ENCODE results near the gene RNASEH1. TPM values are rescaled to one million over a fixed set of nuclear protein-coding genes. Genes with fewer than 3 reads are reported as not detected.

Gene RNASEH1
- total and polyA plus RNA-seq, 2 of the 8 experiments (the other 6 are each of a cell fraction or from before 2014, with no cell fraction given), result 11.7 to 42.7 TPM

DNA sequence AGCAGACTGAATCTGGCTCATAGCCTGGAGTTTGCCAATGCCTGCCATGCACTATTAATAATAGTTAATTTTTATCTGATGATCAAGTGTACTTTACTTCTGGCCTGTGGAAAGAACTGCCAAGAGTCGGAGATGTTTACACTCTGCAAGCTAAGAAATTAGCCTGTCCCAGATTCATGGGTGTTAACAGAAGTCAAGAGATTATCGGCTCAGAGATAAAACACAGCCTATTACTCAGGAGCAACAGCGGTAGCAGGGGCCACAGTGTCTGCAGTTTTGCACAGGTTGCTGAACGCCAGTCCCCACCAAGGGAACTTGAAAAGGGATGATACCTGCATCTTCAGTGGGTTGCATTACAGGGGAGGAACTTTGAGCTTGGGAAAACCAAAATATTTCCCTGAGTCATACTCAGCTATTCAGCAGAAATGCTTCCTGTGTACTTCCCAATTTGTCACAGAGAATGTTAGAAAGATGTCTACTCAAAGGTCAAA lies 34.5 kb downstream of the RNASEH1 start:
- Histone ChIP-seq H3K23me2 (ENCODE audit: low read depth, low read length) (peaks cover 16% of the 10 kb centered on the region), H3K9me3 (ENCODE audit: insufficient read depth in 2 of 2, low read depth in 1 of 2, low read length in 1 of 2) (no peaks in the 10 kb centered on the region), H3K27ac (ENCODE audit: low read depth, low read length) (no peak overlapping the region), H3K79me2 (ENCODE audit: control insufficient read depth in 1 of 2, insufficient read depth in 2 of 2, low read length in 2 of 2) (peaks cover 0 to 7% of the 10 kb centered on the region in 2 experiments; a peak in 1 of 4 replicates), H3K79me1 (ENCODE audit: low read depth, low read length) (no peaks in the 10 kb centered on the region; the same call in 1 of the 2 replicates), H4K91ac (replicated peaks; ENCODE audit: insufficient read length, low read length) (no peak overlapping the region), H3K4me1 (replicated peaks in 1 of 4; ENCODE audit: control insufficient read depth in 3 of 4, insufficient read depth in 4 of 4, low read length in 3 of 4) (peaks cover 0 to 7% (median 0%) of the 10 kb centered on the region in 4 experiments; a peak in 4 of 7 replicates), H3K36me3 (ENCODE audit: control insufficient read depth in 2 of 4, insufficient read depth in 4 of 4, low read length in 3 of 4) (no peaks in the 10 kb centered on the region; a peak in 1 of 8 replicates), H3K14ac (ENCODE audit: insufficient read length) (no peak overlapping the region), H3K18ac (ENCODE audit: extremely low read depth, low read length) (no peak overlapping the region), H2BK20ac (ENCODE audit: low read length) (no peak overlapping the region), H3K27me3 (replicated peaks in 1 of 4; ENCODE audit: control insufficient read depth in 3 of 4, extremely low read depth in 1 of 4, insufficient read depth in 3 of 4, low read length in 3 of 4) (no peaks in the 10 kb centered on the region), H3K56ac (replicated peaks; ENCODE audit: insufficient read length, low read depth, low read length) (no peak overlapping the region), H3K9ac (replicated peaks in 1 of 4; ENCODE audit: extremely low read depth in 1 of 4, low read depth in 3 of 4, low read length in 3 of 4) (no peak overlapping the region), H2AFZ (ENCODE audit: low read length) (no peak overlapping the region), H2BK12ac (ENCODE audit: low read depth, low read length) (no peak overlapping the region), H3K4me3 (ENCODE audit: extremely low read depth in 1 of 4, insufficient read depth in 2 of 4, low read depth in 3 of 4, low read length in 4 of 4) (no peak overlapping the region), H3K4me2 (ENCODE audit: insufficient read depth in 1 of 2, low read depth in 2 of 2, low read length in 2 of 2) (no peak overlapping the region), H3K4ac (replicated peaks; ENCODE audit: insufficient read length, low read depth, low read length) (no peak overlapping the region), H4K20me1 (replicated peaks in 1 of 2; ENCODE audit: control insufficient read depth in 1 of 2, insufficient read depth in 2 of 2, low read length in 2 of 2) (peaks cover 0 to 9% of the 10 kb centered on the region in 2 experiments), H2BK120ac (replicated peaks; ENCODE audit: low read depth, low read length) (no peak overlapping the region), H2BK15ac (ENCODE audit: low read length) (no peak overlapping the region), H3K23ac (ENCODE audit: insufficient read length) (no peak overlapping the region), H2BK5ac (ENCODE audit: low read depth, low read length) (no peak overlapping the region), H4K5ac (ENCODE audit: insufficient read length, low read depth, low read length) (no peak overlapping the region), H2AK5ac (ENCODE audit: low read depth, low read length) (no peak overlapping the region), H4K8ac (ENCODE audit: extremely low read depth, insufficient read depth, low read length) (no peak overlapping the region)
- TF ChIP-seq HDAC2 (IDR thresholded peaks at IDR 0.05; ENCODE audit: borderline replicate concordance in 1 of 2, low read depth in 2 of 2, low read length in 2 of 2) (no peak), POLR2AphosphoS5 (IDR thresholded peaks at IDR 0.05; ENCODE audit: low read depth, low read length) (no peak), KDM4A (IDR thresholded peaks at IDR 0.05; ENCODE audit: low read depth, low read length, severe bottlenecking) (no peak), PHF8 (conservative IDR thresholded peaks at IDR 0.05; ENCODE audit: low read depth, low read length) (no peak), TBP (IDR thresholded peaks at IDR 0.05; ENCODE audit: low read depth, low read length) (no peak), KDM5A (IDR thresholded peaks at IDR 0.05; ENCODE audit: low read length) (no peak), RXRA (IDR thresholded peaks at IDR 0.05; ENCODE audit: insufficient read depth, low read depth, low read length) (no peak), CEBPB (IDR thresholded peaks at IDR 0.05; ENCODE audit: low read depth, low read length) (no peak), JUN (IDR thresholded peaks at IDR 0.05; ENCODE audit: low read depth, low read length) (no peak)
- FAIRE-seq, result no peak
- no peak for DNase-seq (ENCODE audit: low read depth in 1 of 2, low spot score in 2 of 2)
- ChIA-PET POLR2A (ENCODE audit: partially characterized antibody) (interaction anchor here (1.4 to 2.0 kb wide), 4 partner anchors 14 to 35 kb away, joined by 3 to 6 read pairs (median 4); partner anchors contain the start of gene RNASEH1), CTCF (ENCODE audit: partially characterized antibody) (interaction anchor here (0.9 to 1.5 kb wide), 5 partner anchors 12 to 167 kb away, joined by 3 to 6 read pairs (median 3); no protein-coding TSS in a partner anchor)
- WGBS, 2 experiments (ENCODE audit: extremely low coverage in 1 of 2, insufficient coverage in 1 of 2, insufficient read length in 1 of 2, insufficient replicate concordance in 2 of 2, low coverage in 1 of 2, low lambda C conversion rate in 2 of 2, missing lambda C conversion rate in 1 of 2), result 85% methylated on average over 4 of the region's 4 CpGs; no CpG with 5 or more reads in 1 of the 2 experiments

Data from H1 (cell line).